ACC112 (cell line): ENCODE data around the gene CETN2.
"Not testable (repeated sequence)": the region's sequence is repeated elsewhere in the genome, so short reads cannot be mapped to it uniquely, and the experiment has no call there.

Experiments used
- H2AFZ ChIP-seq: fragments of 200-600 bp; sonication (generic); one replicate; pipeline ENCODE4 v1.6.0; 2017; ENCODE audit warnings: antibody characterized with exemption, low read length; ENCODE audit not compliant: unreplicated experiment
- H3K27ac ChIP-seq: fragments of 200-600 bp; sonication (generic); 2 replicates; pipeline ENCODE4 v1.5.1; 2014; ENCODE audit warnings: low read depth, mild to moderate bottlenecking, antibody characterized with exemption, low read length, moderate library complexity
- H3K27me3 ChIP-seq: fragments of 200-600 bp; sonication (generic); 2 replicates; pipeline ENCODE4 v1.6.1; 2014; ENCODE audit warnings: mild to moderate bottlenecking, antibody characterized with exemption, low read length, moderate library complexity, mixed read lengths; ENCODE audit not compliant: insufficient read depth
- H3K36me3 ChIP-seq: fragments of 200-600 bp; sonication (generic); 2 replicates; pipeline ENCODE4 v1.6.1; 2016; ENCODE audit warnings: mild to moderate bottlenecking, antibody characterized with exemption, low read length, moderate library complexity, mixed read lengths; ENCODE audit not compliant: insufficient read depth
- H3K4me1 ChIP-seq: fragments of 200-600 bp; sonication (generic); one replicate; pipeline ENCODE4 v1.6.1; 2016; ENCODE audit warnings: low read length, mixed read lengths; ENCODE audit not compliant: insufficient read depth, unreplicated experiment, control insufficient read depth
- H3K4me3 ChIP-seq: fragments of 200-600 bp; sonication (generic); 2 replicates; pipeline ENCODE4 v1.5.1; 2014; ENCODE audit warnings: mild to moderate bottlenecking, low read depth, low read length
- H3K79me2 ChIP-seq: fragments of 200-600 bp; sonication (generic); one replicate; pipeline ENCODE4 v1.6.0; 2016; ENCODE audit warnings: low read length; ENCODE audit not compliant: control insufficient read depth, unreplicated experiment, insufficient read depth

CETN2 gene

DNA sequence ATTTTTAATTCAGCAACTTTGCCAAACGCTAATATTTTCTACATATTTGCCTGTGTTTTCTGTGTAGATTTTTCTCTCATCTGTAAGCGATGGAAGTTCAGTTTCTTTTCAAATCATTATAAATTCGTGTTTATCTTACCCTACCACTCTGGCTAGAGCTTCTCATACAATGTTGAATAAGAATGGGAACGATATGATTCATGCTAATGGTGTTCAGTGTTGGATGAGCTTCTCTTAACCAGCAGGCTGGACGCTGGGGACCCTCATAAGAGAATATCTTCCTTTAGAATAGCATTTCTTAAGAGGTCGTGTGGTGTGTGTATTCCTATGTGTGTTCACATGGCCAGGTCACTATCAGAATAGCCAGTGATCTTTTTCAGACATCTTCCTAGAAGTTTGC, 31.3 kb upstream of the CETN2 start:
- no peaks in the 10 kb centered on the region for H3K79me2 ChIP-seq
- H3K36me3 ChIP-seq = 0 out of 2 replicates have a peak, but pooled peaks cover 3% of the 10 kb centered on the region
- H2AFZ ChIP-seq = no peak overlapping the region
- no peaks in the 10 kb centered on the region for H3K4me1 ChIP-seq
- no peak overlapping the region for H3K4me3 ChIP-seq
- H3K27me3 ChIP-seq = no peaks in the 10 kb centered on the region
- H3K27ac ChIP-seq = no peak overlapping the region

DNA sequence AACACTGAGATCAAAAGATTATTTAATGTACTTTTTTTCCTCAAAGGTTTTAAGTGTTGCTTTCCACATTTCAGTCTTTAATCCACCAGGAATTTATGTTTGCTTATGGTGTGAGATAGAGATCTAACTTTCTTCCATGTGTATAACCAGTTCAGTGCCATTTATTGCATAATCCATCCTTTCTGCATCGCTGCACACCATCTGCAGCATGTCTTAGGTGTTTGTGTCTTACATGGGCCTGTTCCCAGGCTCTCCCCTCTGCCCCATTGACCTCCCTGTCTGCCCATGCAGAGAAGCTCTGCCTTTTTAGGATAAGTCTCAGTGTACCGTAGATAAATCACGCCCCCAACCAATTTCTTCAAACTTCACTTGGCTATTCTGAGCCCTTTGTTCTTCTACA, 30.6 kb upstream of the CETN2 start:
- Histone ChIP-seq H3K27me3 (no peaks in the 10 kb centered on the region), H3K36me3 (0 out of 2 replicates have a peak, but pooled peaks cover 3% of the 10 kb centered on the region), H3K4me3 (no peak overlapping the region), H3K4me1 (no peaks in the 10 kb centered on the region), H3K27ac (no peak overlapping the region), H2AFZ (no peak overlapping the region), H3K79me2 (no peaks in the 10 kb centered on the region)

GRCh38 chrX:152853986-152854385, 23.4 kb upstream of the CETN2 start:
- no peaks in the 10 kb centered on the region for H3K4me1 ChIP-seq
- no peak overlapping the region for H2AFZ ChIP-seq
- no peak overlapping the region for H3K27ac ChIP-seq
- no peak overlapping the region for H3K4me3 ChIP-seq
- H3K27me3 ChIP-seq = no peaks in the 10 kb centered on the region
- H3K79me2 ChIP-seq = no peaks in the 10 kb centered on the region
- no peaks in the 10 kb centered on the region for H3K36me3 ChIP-seq

DNA sequence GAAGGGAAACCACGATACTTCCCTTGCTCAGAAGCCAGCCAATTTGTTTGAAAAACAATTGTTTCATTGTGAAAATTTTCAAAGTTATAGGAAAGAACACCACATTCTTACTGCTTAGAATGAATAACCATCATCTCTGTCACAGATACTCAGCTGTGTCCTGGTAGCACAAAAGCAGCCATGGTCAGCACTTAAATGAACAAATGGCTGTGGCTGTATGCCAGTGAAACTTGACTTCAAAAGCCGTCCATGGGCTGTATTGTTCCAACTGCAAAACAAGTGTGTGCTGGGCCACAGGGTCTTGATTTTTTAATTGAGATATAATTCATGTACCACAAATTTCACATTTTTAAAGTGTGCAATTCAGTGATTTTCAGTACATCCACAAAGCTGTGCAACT, 19.9 kb upstream of the CETN2 start:
- no peak overlapping the region for H3K27ac ChIP-seq

DNA sequence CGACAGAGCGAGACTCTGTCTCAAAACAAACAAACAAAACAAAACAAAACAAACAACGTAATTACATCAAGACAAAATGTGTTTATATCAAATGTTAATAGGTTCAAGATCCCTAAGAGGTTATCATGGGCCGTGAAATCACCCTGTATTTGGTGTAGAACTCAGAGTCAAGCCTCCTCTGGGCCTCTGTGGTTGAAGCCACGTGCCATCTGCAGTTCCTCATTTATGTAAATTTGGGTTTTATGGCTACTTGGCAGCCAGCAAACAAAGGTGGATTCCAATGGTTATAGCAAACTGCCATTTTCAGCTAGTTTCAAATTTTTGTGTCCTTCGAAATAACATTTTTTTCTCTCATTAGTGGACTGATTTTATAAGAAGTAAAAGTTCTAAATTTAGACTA, 16.7 kb upstream of the CETN2 start:
- Histone ChIP-seq H3K4me1 (no peaks in the 10 kb centered on the region), H3K4me3 (no peak overlapping the region), H3K27ac (no peak overlapping the region), H3K27me3 (no peaks in the 10 kb centered on the region), H3K36me3 (no peaks in the 10 kb centered on the region), H3K79me2 (peaks cover 13% of the 10 kb centered on the region), H2AFZ (no peak overlapping the region)

More for the DNA sequence above, 19.9 kb upstream of the CETN2 start:
- Histone ChIP-seq H3K36me3 (no peaks in the 10 kb centered on the region), H3K4me1 (no peaks in the 10 kb centered on the region), H2AFZ (no peak overlapping the region), H3K4me3 (no peak overlapping the region), H3K27me3 (no peaks in the 10 kb centered on the region), H3K79me2 (peaks cover 2% of the 10 kb centered on the region)

DNA sequence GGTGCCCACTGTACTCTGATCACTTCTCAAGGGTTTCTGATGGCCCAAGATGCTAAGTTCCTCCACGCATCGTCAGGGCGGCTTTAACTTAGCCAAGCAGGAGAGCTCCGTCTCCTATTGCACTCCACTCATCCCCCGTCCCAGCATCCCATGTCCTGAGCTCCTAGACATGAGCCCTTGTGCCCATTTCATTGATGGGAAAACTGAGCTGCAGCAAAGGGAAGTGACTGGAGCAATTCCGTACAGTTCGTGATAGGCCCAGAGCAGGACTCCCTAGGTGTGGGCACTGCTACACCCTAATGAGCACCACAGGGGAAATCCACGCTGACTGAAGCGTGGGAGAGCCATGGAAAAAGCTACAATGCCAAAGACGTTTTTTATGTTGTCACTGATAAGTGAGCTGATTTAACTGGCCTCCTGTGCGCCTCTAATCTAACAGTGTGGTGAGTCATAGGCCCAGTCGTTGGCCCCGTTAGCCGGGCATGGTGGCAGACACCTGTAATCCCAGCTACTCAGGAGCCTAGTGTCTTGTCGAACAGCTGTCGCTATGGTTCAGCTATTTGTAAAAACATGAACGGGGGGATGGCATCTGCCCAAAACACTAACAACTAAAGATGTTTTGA, 15.2 kb upstream of the CETN2 start:
- H3K79me2 ChIP-seq = peaks cover 13% of the 10 kb centered on the region
- H3K4me1 ChIP-seq = no peaks in the 10 kb centered on the region
- H3K27me3 ChIP-seq = no peaks in the 10 kb centered on the region
- no peak overlapping the region for H2AFZ ChIP-seq
- H3K27ac ChIP-seq = no peak overlapping the region
- no peaks in the 10 kb centered on the region for H3K36me3 ChIP-seq
- no peak overlapping the region for H3K4me3 ChIP-seq

DNA sequence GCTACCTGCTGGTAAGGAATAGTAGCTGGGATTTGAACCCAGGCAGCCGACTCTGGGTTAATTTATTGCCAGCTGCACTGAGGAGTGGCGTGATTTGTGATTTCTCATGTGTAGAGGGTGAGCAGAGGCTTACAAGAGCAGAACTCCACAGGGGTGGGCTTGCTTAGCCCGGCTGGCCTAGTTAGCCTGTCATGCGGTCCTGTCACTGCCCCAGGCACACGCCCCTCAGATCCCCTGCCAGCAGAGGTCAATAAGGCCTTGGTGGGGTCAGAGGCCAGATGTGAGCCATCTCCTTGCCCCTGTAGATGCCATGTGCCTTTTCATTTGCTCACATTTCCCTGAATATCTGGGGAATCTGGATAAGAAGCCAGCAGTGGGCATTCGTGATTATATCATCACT, 13.7 kb upstream of the CETN2 start:
- Histone ChIP-seq H3K4me3 (no peak overlapping the region), H3K27ac (no peak overlapping the region), H3K4me1 (no peaks in the 10 kb centered on the region), H3K27me3 (no peaks in the 10 kb centered on the region), H3K79me2 (peaks cover 13% of the 10 kb centered on the region), H3K36me3 (no peaks in the 10 kb centered on the region), H2AFZ (no peak overlapping the region)

DNA sequence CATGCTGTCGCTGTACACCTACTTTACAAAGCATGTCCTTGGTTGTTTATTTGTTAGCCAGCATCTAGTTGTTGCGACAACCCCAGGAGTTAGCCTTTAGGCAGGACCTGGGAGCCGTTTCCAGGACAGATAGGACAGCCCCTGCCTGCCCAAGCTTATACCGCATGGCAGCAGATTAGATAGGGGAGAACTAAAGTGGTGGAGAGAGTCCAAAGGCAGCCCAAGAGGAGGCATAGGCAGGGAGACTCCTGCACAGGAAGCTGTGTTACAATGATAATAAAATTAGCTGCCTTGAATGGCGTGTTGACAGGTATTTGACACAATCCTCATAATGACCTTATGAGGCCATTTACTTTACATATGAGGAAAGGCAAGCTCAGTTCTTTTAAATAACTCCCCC, 13.3 kb upstream of the CETN2 start:
- H3K4me3 ChIP-seq = no peak overlapping the region
- H3K27ac ChIP-seq = no peak overlapping the region
- H3K79me2 ChIP-seq = peaks cover 13% of the 10 kb centered on the region
- no peaks in the 10 kb centered on the region for H3K4me1 ChIP-seq
- no peaks in the 10 kb centered on the region for H3K36me3 ChIP-seq
- H2AFZ ChIP-seq = no peak overlapping the region
- no peaks in the 10 kb centered on the region for H3K27me3 ChIP-seq

DNA sequence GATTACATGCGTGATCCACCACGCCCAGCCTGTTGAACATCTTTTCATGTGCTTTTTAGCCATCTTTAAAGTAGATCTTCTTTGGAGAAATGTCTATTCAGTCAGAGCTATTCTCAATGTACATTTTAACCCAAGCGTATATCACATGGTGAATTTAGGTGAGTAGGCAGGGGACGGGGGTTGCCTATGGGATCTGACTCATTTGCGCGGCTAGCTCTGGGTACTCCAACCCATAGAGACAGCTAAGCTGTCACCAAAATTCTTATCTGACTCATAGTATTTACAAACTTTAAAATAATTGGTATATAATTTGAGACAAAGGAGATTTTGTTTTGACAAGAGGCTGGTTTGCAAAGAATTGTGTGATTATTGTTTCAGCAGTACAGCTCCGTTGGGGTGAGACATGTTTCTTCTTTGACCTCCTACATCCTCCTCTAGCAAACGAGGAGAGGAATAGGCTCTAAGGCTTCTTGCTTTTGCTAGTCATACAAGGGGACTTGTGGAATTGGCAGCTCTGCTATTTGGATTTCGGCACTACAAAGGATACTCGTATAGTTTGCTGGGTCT, 12.3 kb upstream of the CETN2 start:
- no peak overlapping the region for H2AFZ ChIP-seq
- H3K79me2 ChIP-seq = peaks cover 13% of the 10 kb centered on the region
- H3K27me3 ChIP-seq = no peaks in the 10 kb centered on the region
- no peak overlapping the region for H3K4me3 ChIP-seq
- H3K36me3 ChIP-seq = no peaks in the 10 kb centered on the region
- no peaks in the 10 kb centered on the region for H3K4me1 ChIP-seq
- H3K27ac ChIP-seq = no peak overlapping the region

GRCh38 chrX:152835470-152835869, 4.9 kb upstream of the CETN2 start:
- not testable (repeated sequence) for H3K4me3 ChIP-seq, H3K27ac ChIP-seq, H3K27me3 ChIP-seq, H3K4me1 ChIP-seq, H2AFZ ChIP-seq, H3K36me3 ChIP-seq
- H3K79me2 ChIP-seq = peaks cover 31% of the 10 kb centered on the region

GRCh38 chrX:152833378-152833777, 2.8 kb upstream of the CETN2 start:
- no peak overlapping the region for H3K27ac ChIP-seq
- H3K27me3 ChIP-seq = no peaks in the 10 kb centered on the region
- H2AFZ ChIP-seq = no peak overlapping the region
- H3K4me1 ChIP-seq = peaks cover 8% of the 10 kb centered on the region
- H3K36me3 ChIP-seq = no peaks in the 10 kb centered on the region
- peaks cover 31% of the 10 kb centered on the region for H3K79me2 ChIP-seq
- H3K4me3 ChIP-seq = no peak overlapping the region
